Measurements from ENCODE around the gene CFD. TPM values are rescaled to one million over a fixed set of nuclear protein-coding genes. Genes with fewer than 3 reads are reported as not detected.
A peak's percentile ranks its signal among the peaks of the same experiment; 100 is the strongest.

Gene CFD
- total RNA-seq, 1 donor from 2014 or later: not detected

DNA sequence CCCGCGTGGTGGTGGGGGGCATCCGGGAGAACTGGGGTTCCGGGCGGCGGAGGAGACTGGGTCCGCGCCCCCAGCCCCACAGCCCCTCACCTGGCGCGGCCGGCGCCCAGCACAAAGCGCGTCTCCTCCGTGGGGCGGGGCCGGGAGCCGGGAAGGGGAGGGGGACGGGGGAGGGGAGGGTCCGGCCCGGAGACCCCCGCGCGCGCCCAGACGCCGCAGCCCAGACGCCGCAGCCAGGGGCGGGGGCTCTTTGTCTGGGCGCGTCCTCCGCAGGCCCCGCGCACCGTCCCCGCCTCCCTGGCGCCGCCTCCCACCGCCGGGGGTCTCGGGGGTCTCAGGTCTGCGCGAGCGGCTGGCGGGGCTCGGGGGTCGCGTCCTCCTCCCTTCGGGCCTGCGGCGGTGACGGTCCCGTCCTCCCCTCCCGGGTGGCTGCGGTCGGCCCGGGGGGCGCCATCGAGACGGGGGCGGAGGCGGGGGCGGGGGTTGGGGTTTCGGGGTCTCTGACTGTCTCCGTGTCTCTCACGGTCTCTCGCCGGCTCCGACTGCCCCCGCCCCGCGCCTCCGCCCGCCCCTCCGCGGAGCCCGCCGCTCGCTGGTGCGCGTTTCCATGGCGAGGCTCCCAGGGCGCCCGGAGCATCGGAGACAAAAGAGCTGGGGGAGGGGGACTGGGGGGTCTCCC is 37.5 kb upstream of the CFD start, which contains the start of gene PLPPR3:
Gene PLPPR3, minus strand, starts transcription at position 131 of the 679 bp plus-strand sequence. CDS start 396 bp downstream, outside the sequence.
- Mint-ChIP-seq H3K9me3 (ENCODE audit: unreplicated experiment) (peaks cover 8% of the 10 kb centered on the region), H3K27me3 (ENCODE audit: unreplicated experiment) (peaks cover 5% of the 10 kb centered on the region), H3K4me3 (ENCODE audit: unreplicated experiment) (peak within 1 kb of the TSS; percentile 78), H3K27ac (ENCODE audit: unreplicated experiment) (peak within 1 kb of the TSS; percentile 71), H3K4me1 (ENCODE audit: low read depth, unreplicated experiment) (peaks cover 3% of the 10 kb centered on the region), H3K36me3 (ENCODE audit: unreplicated experiment) (no peaks in the 10 kb centered on the region)
- no peak for TF ChIP-seq CTCF (IDR thresholded peaks at IDR 0.05; ENCODE audit: partially characterized antibody, unreplicated experiment)
- peak; percentile 90 for DNase-seq

- no peak for TF ChIP-seq CTCF (IDR thresholded peaks at IDR 0.05; ENCODE audit: partially characterized antibody, unreplicated experiment)
- H3K4me3 Mint-ChIP-seq (ENCODE audit: unreplicated experiment): no peak overlapping the region
- peaks cover 3% of the 10 kb centered on the region for H3K4me1 Mint-ChIP-seq (ENCODE audit: low read depth, unreplicated experiment)
Measured at GRCh38 chr19:823565-824121, 35.8 kb upstream of the CFD start.

DNA sequence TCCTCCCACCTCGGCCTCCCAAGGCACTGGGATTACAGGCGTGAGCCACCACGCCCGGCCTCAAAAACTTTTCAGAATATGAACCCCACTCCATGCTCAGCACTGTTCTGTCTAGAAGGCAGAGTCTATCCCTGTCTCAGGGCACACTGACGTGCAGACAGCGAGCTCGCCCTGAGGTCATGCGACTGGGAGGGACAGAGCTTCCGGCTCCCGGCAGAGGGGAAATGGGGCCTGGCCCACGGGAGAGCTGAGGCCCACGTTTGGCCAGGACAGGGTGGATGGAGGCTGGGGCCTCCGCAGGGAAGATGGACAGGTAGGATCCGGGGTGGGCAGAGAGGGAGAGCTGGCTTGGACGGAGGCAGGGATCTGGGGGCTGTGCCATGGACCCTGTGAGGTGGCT is 34.6 kb upstream of the CFD start:
- Mint-ChIP-seq H3K27ac (ENCODE audit: unreplicated experiment) (no peak overlapping the region), H3K9me3 (ENCODE audit: unreplicated experiment) (peaks cover 8% of the 10 kb centered on the region), H3K27me3 (ENCODE audit: unreplicated experiment) (peaks cover 4% of the 10 kb centered on the region), H3K36me3 (ENCODE audit: unreplicated experiment) (no peaks in the 10 kb centered on the region), H3K4me3 (ENCODE audit: unreplicated experiment) (no peak overlapping the region), H3K4me1 (ENCODE audit: low read depth, unreplicated experiment) (peaks cover 3% of the 10 kb centered on the region)
- TF ChIP-seq CTCF (IDR thresholded peaks at IDR 0.05; ENCODE audit: partially characterized antibody, unreplicated experiment): no peak
- DNase-seq: no peak

More at GRCh38 chr19:823565-824121, 35.8 kb upstream of the CFD start:
- no peak for DNase-seq
- Mint-ChIP-seq H3K27me3 (ENCODE audit: unreplicated experiment) (peaks cover 5% of the 10 kb centered on the region), H3K36me3 (ENCODE audit: unreplicated experiment) (no peaks in the 10 kb centered on the region), H3K27ac (ENCODE audit: unreplicated experiment) (peak overlapping the region; percentile 71), H3K9me3 (ENCODE audit: unreplicated experiment) (peaks cover 8% of the 10 kb centered on the region)

- Mint-ChIP-seq H3K9me3 (ENCODE audit: unreplicated experiment) (peaks cover 7% of the 10 kb centered on the region), H3K36me3 (ENCODE audit: unreplicated experiment) (no peaks in the 10 kb centered on the region), H3K4me3 (ENCODE audit: unreplicated experiment) (no peak overlapping the region), H3K4me1 (ENCODE audit: low read depth, unreplicated experiment) (peaks cover 3% of the 10 kb centered on the region), H3K27me3 (ENCODE audit: unreplicated experiment) (peaks cover 4% of the 10 kb centered on the region), H3K27ac (ENCODE audit: unreplicated experiment) (no peak overlapping the region)
- no peak for DNase-seq
- no peak for TF ChIP-seq CTCF (IDR thresholded peaks at IDR 0.05; ENCODE audit: partially characterized antibody, unreplicated experiment)
Measured at GRCh38 chr19:825897-826644, 33.4 kb upstream of the CFD start.

Data from glutamatergic neuron (in vitro differentiated cells).